Liver (tissue), 9 donors: Measurements from ENCODE around the gene CCSER2. TPM values are rescaled to one million over a fixed set of nuclear protein-coding genes. Genes with fewer than 3 reads are reported as not detected.

Experiments used
- DNase-seq: peaks from one replicate; pipeline ENCODE4 v3.0.0-alpha.2; 2017; ENCODE audit warnings: low spot score
- H3K27ac ChIP-seq, 2 donors: one replicate each; pipeline ENCODE4 v1.7.0; 2013; ENCODE audit warnings: inconsistent platforms in 2 of 2, low read length in 2 of 2, control low read depth in 1 of 2, low read depth in 1 of 2, mild to moderate bottlenecking in 1 of 2
- H3K27me3 ChIP-seq, 4 donors: one replicate each; pipeline versions ENCODE4 v1.6.1 to v1.7.0; 2013; ENCODE audit warnings: low read length in 3 of 4, inconsistent platforms in 1 of 4, mild to moderate bottlenecking in 1 of 4, moderate library complexity in 1 of 4; ENCODE audit not compliant: control insufficient read depth in 4 of 4, insufficient read depth in 4 of 4
- H3K36me3 ChIP-seq, 4 donors: one replicate each; pipeline versions ENCODE4 v1.6.1 to v1.7.0; 2013; ENCODE audit warnings: low read length in 3 of 4, mild to moderate bottlenecking in 3 of 4, low read depth in 1 of 4, moderate library complexity in 1 of 4; ENCODE audit not compliant: control insufficient read depth in 4 of 4, insufficient read depth in 3 of 4
- H3K4me1 ChIP-seq, 4 donors: one replicate each; pipeline versions ENCODE4 v1.6.1 to v1.7.0; 2013; ENCODE audit warnings: low read length in 3 of 4, mild to moderate bottlenecking in 3 of 4, moderate library complexity in 1 of 4; ENCODE audit not compliant: control insufficient read depth in 4 of 4, insufficient read depth in 4 of 4
- H3K4me3 ChIP-seq, 3 donors: one replicate each; pipeline versions ENCODE4 v1.6.1 to v1.7.0; 2013; ENCODE audit warnings: low read length in 3 of 3, control low read depth in 1 of 3, low read depth in 1 of 3, mild to moderate bottlenecking in 1 of 3
- H3K9ac ChIP-seq, 2 donors: one replicate each; pipeline ENCODE4 v1.7.0; 2013; ENCODE audit warnings: low read length in 2 of 2, mild to moderate bottlenecking in 2 of 2, moderate library complexity in 2 of 2, control low read depth in 1 of 2, low read depth in 1 of 2
- H3K9me3 ChIP-seq, 4 donors: one replicate each; pipeline versions ENCODE4 v1.6.1 to v1.7.0; 2013; ENCODE audit warnings: low read length in 3 of 4; ENCODE audit not compliant: control insufficient read depth in 4 of 4
- ATF3 ChIP-seq: IDR thresholded peaks from 2 replicates; pipeline ENCODE4 v1.6.1; 2016; ENCODE audit warnings: antibody characterized with exemption
- CTCF ChIP-seq: fragments of 150-350 bp; IDR thresholded peaks from 2 replicates; pipeline ENCODE4 v1.5.1; 2017; ENCODE audit warnings: improper control_type of control experiment, low read depth, low read length; ENCODE audit not compliant: missing input control
- EGR1 ChIP-seq, 2 donors: IDR thresholded peaks; 2 replicates each; pipeline ENCODE4 v1.6.1; 2016 to 2018; ENCODE audit warnings: antibody characterized with exemption in 2 of 2, low read depth in 2 of 2
- GABPA ChIP-seq, 2 donors: IDR thresholded peaks in 1 of 2; conservative IDR thresholded peaks in 1 of 2; 2 replicates each; pipeline ENCODE4 v1.6.1; 2016; ENCODE audit warnings: antibody characterized with exemption in 2 of 2, mild to moderate bottlenecking in 1 of 2, moderate library complexity in 1 of 2
- HNF4A ChIP-seq, 2 donors: conservative IDR thresholded peaks; 2 replicates each; pipeline ENCODE4 v1.6.1; 2016; ENCODE audit warnings: antibody characterized with exemption in 2 of 2, mild to moderate bottlenecking in 2 of 2
- HNF4G ChIP-seq: IDR thresholded peaks from 2 replicates; pipeline ENCODE4 v1.6.1; 2016; ENCODE audit warnings: antibody characterized with exemption
- JUND ChIP-seq, 2 donors: IDR thresholded peaks; 2 replicates each; pipeline ENCODE4 v1.6.1; 2016; ENCODE audit warnings: antibody characterized with exemption in 2 of 2
- MAX ChIP-seq: IDR thresholded peaks from 2 replicates; pipeline ENCODE4 v1.6.1; 2016; ENCODE audit warnings: antibody characterized with exemption
- NR2F2 ChIP-seq: IDR thresholded peaks from 2 replicates; pipeline ENCODE4 v1.6.1; 2016; ENCODE audit warnings: antibody characterized with exemption
- RAD21 ChIP-seq, 2 donors: IDR thresholded peaks; 2 replicates each; pipeline ENCODE4 v1.6.1; 2016; ENCODE audit warnings: antibody characterized with exemption in 2 of 2, mild to moderate bottlenecking in 2 of 2
- REST ChIP-seq: IDR thresholded peaks from 2 replicates; pipeline ENCODE4 v1.6.1; 2016; ENCODE audit warnings: antibody characterized with exemption, mild to moderate bottlenecking
- RXRA ChIP-seq, 2 donors: IDR thresholded peaks; 2 replicates each; pipeline ENCODE4 v1.6.1; 2017 to 2018; ENCODE audit warnings: antibody characterized with exemption in 2 of 2, mild to moderate bottlenecking in 1 of 2
- SP1 ChIP-seq: IDR thresholded peaks from 2 replicates; pipeline ENCODE4 v1.6.1; 2018; ENCODE audit warnings: antibody characterized with exemption, mild to moderate bottlenecking
- TAF1 ChIP-seq: conservative IDR thresholded peaks from 2 replicates; pipeline ENCODE4 v1.6.1; 2016; ENCODE audit warnings: antibody characterized with exemption, mild to moderate bottlenecking
- YY1 ChIP-seq: IDR thresholded peaks from 2 replicates; pipeline ENCODE4 v1.6.1; 2016; ENCODE audit warnings: antibody characterized with exemption, mild to moderate bottlenecking
- ZBTB33 ChIP-seq: IDR thresholded peaks from 2 replicates; pipeline ENCODE4 v1.6.1; 2016; ENCODE audit warnings: antibody characterized with exemption
- whole genome bisulfite sequencing: extraction: QIAGEN DNeasy Blood & Tissue Kit; methylation state at CpG from one replicate; pipeline ENCODE4 v1.1.7; 2013; 5-methylcytosine and 5-hydroxymethylcytosine counted together
- polyA plus RNA-seq, 2 donors: library from polyadenylated mRNA; stranded (reverse) in 1 of 2; unstranded in 1 of 2; fragments of 200-250 nt in 1 of 2; fragments of >200 nt in 1 of 2; fragmentation: Nextera tagmentation in 1 of 2; extraction: Ambion mirVana in 1 of 2; gene quantifications; one replicate each; pipeline versions ENCODE4 v1.2.1 to v1.2.3, GENCODE V29; 2013 to 2015
- total RNA-seq, 2 donors: library from RNA; depleted of rRNA; stranded (reverse); fragments of >200 nt; gene quantifications; one replicate each; pipeline ENCODE4 v1.2.3, GENCODE V29; 2014
- donor health status: healthy.
- donor health status: healthy.
- donor health status: healthy.
- donor health status: healthy.
- donor health status: healthy.

Gene CCSER2
- total and polyA plus RNA-seq, 4 donors = 5.6 to 18.2 (median 12.1) TPM

- no peak overlapping the region for H3K4me3 ChIP-seq
- TF ChIP-seq ATF3 (no peak), HNF4G (no peak), GABPA (IDR thresholded peaks at IDR 0.05 in 1 of 2, conservative IDR thresholded peaks at IDR 0.05 in 1 of 2) (no peak), MAX (no peak), CTCF (no peak), EGR1 (IDR thresholded peaks at IDR 0.05; ENCODE audit: low read depth in 2 of 2) (no peak), REST (no peak), YY1 (no peak), RAD21 (IDR thresholded peaks at IDR 0.05) (no peak)
- H3K4me1 ChIP-seq = no peaks in the 10 kb centered on the region
- no peaks in the 10 kb centered on the region for H3K27me3 ChIP-seq
- no peak overlapping the region for H3K9ac ChIP-seq
- H3K36me3 ChIP-seq = no peaks in the 10 kb centered on the region
- H3K27ac ChIP-seq = no peak overlapping the region
- no peak for DNase-seq
- no peaks in the 10 kb centered on the region for H3K9me3 ChIP-seq
These were observed 196.0 kb downstream of the CCSER2 start for GRCh38 chr10:84524435-84524834.

- TF ChIP-seq RAD21 (IDR thresholded peaks at IDR 0.05) (no peak), SP1 (no peak), NR2F2 (no peak), MAX (no peak), HNF4G (no peak), YY1 (no peak), TAF1 (no peak), RXRA (IDR thresholded peaks at IDR 0.05) (no peak), ZBTB33 (no peak), EGR1 (IDR thresholded peaks at IDR 0.05; ENCODE audit: low read depth in 2 of 2) (no peak), JUND (IDR thresholded peaks at IDR 0.05) (no peak), GABPA (IDR thresholded peaks at IDR 0.05 in 1 of 2, conservative IDR thresholded peaks at IDR 0.05 in 1 of 2) (no peak), REST (no peak), ATF3 (no peak), HNF4A (conservative IDR thresholded peaks at IDR 0.05) (no peak)
- Histone ChIP-seq H3K36me3 (no peaks in the 10 kb centered on the region), H3K27me3 (no peaks in the 10 kb centered on the region), H3K9ac (no peak overlapping the region), H3K27ac (no peak overlapping the region), H3K4me1 (no peaks in the 10 kb centered on the region), H3K9me3 (no peaks in the 10 kb centered on the region), H3K4me3 (no peak overlapping the region)
- WGBS = 93% methylated on average over 17 of the region's 17 CpGs
- DNase-seq = no peak
These were observed 196.9 kb downstream of the CCSER2 start for GRCh38 chr10:84525120-84525806.
